GM12878 (cell line): ENCODE results near the gene PSORS1C1. TPM values are rescaled to one million over a fixed set of nuclear protein-coding genes. Genes with fewer than 3 reads are reported as not detected.

ENCODE experiments used
- ATAC-seq: fragments of 200-7000 bp; cut with Tn5 transposase; 3 replicates; pipeline ENCODE4 v1.9.1; 2020; ENCODE audit warnings: mild to moderate bottlenecking, moderate library complexity
- BruUV-seq: library from RNA; stranded (reverse); fragments of 400-500 nt; replicated peaks from 2 replicates; lab custom pipeline; 2021; lab: Mats Ljungman, UMichigan
- CTCF ChIA-PET: fragments of 300-600 bp; sonication (Branson Sonifier 250); formaldehyde crosslinking; extraction: SDS; loops from one replicate; lab custom pipeline; 2021; ENCODE audit warnings: inconsistent platforms; lab: Yijun Ruan, JAX
- POLR2A ChIA-PET: fragments of 350-600 bp; formaldehyde crosslinking; extraction: SDS; loops from one replicate; lab custom pipeline; 2021; ENCODE audit warnings: inconsistent platforms; lab: Charles Lee
- RAD21 ChIA-PET: fragments of 300-600 bp; sonication (Branson Sonifier 250); formaldehyde crosslinking; loops from one replicate; lab custom pipeline; 2023; ENCODE audit warnings: antibody characterized with exemption; ENCODE audit not compliant: unreplicated experiment; lab: Charles Lee
- SMC1A ChIA-PET: fragments of 300-600 bp; sonication (Branson Sonifier 250); formaldehyde crosslinking; loops from one replicate; lab custom pipeline; 2023; ENCODE audit not compliant: unreplicated experiment, uncharacterized antibody; lab: Charles Lee
- DNase-seq: peaks from one replicate; pipeline ENCODE4 v3.0.0-alpha.2; 2011; ENCODE audit warnings: low read depth, low spot score
- FAIRE-seq: peaks from 3 replicates; lab custom pipeline; 2011; peaks lifted over from hg19 to GRCh38; lab: Jason Lieb, UNC
- H2AFZ ChIP-seq: 2 replicates; pipeline ENCODE4 v1.6.0; 2011; ENCODE audit warnings: low read depth, low read length, control low read depth; ENCODE audit not compliant: control insufficient read depth
- H3K27ac ChIP-seq: 2 replicates; pipeline ENCODE4 v1.5.1; 2011; ENCODE audit warnings: control low read depth; ENCODE audit not compliant: control insufficient read depth, insufficient read depth
- H3K27me3 ChIP-seq, 2 experiments: replicated peaks in 1 of 2; 2 replicates each; pipeline versions ENCODE4 v1.6.0 to v1.6.1; 2011; ENCODE audit warnings: low read length in 1 of 2; ENCODE audit not compliant: control insufficient read depth in 2 of 2, insufficient read depth in 2 of 2
- H3K36me3 ChIP-seq, 2 experiments: 2 replicates each; pipeline ENCODE4 v1.5.1; 2011; ENCODE audit warnings: low read length in 1 of 2; ENCODE audit not compliant: control insufficient read depth in 2 of 2, insufficient read depth in 2 of 2
- H3K4me1 ChIP-seq: 2 replicates; pipeline ENCODE4 v1.6.1; 2011; ENCODE audit warnings: mild to moderate bottlenecking, low read length, moderate library complexity, mixed read lengths; ENCODE audit not compliant: control insufficient read depth, insufficient read depth
- H3K4me2 ChIP-seq: 2 replicates; pipeline ENCODE4 v1.6.0; 2011; ENCODE audit warnings: control low read depth; ENCODE audit not compliant: control insufficient read depth, insufficient read depth
- H3K4me3 ChIP-seq: fragments of 200-600 bp; sonication (generic); 2 replicates; pipeline ENCODE4 v1.5.1; 2016
- H3K79me2 ChIP-seq: 2 replicates; pipeline ENCODE4 v1.6.0; 2011; ENCODE audit warnings: low read length; ENCODE audit not compliant: control insufficient read depth, insufficient read depth
- H3K9ac ChIP-seq: 2 replicates; pipeline ENCODE4 v1.8.0; 2011; ENCODE audit warnings: low read length, control low read depth, mixed read lengths; ENCODE audit not compliant: control insufficient read depth, insufficient read depth
- H3K9me3 ChIP-seq: replicated peaks from 3 replicates; pipeline ENCODE4 v1.5.1; 2011; ENCODE audit warnings: mild to moderate bottlenecking, low read length; ENCODE audit not compliant: control insufficient read depth, insufficient read depth
- H4K20me1 ChIP-seq: 2 replicates; pipeline ENCODE4 v1.6.0; 2011; ENCODE audit not compliant: control insufficient read depth, insufficient read depth
- BCL3 ChIP-seq: IDR thresholded peaks from 2 replicates; pipeline ENCODE4 v1.6.1; 2011; ENCODE audit warnings: borderline replicate concordance, low read depth, mild to moderate bottlenecking, moderate library complexity, low read length; ENCODE audit not compliant: insufficient read depth, poor library complexity, severe bottlenecking
- CREM ChIP-seq: IDR thresholded peaks from 2 replicates; pipeline ENCODE4 v1.6.1; 2014; ENCODE audit warnings: antibody characterized with exemption, low read depth
- GATAD2B ChIP-seq: fragments of 450-650 bp; conservative IDR thresholded peaks from 2 replicates; pipeline ENCODE4 v1.6.1; 2017; ENCODE audit warnings: low read depth, mild to moderate bottlenecking, moderate library complexity
- KAT2A ChIP-seq: conservative IDR thresholded peaks from 2 replicates; pipeline ENCODE4 v1.6.1; 2011; ENCODE audit warnings: low read depth, low read length; ENCODE audit not compliant: control insufficient read depth
- PAX8 ChIP-seq: fragments of 450-650 bp; IDR thresholded peaks from 2 replicates; pipeline ENCODE4 v1.6.1; 2017; ENCODE audit warnings: mild to moderate bottlenecking, moderate library complexity
- STAT3 ChIP-seq: IDR thresholded peaks from 2 replicates; pipeline ENCODE4 v1.6.1; 2011; ENCODE audit warnings: low read depth, low read length, improper control_type of control experiment
- SUPT20H ChIP-seq: IDR thresholded peaks from 2 replicates; pipeline ENCODE4 v1.6.1; 2011; ENCODE audit warnings: low read depth, mild to moderate bottlenecking, low read length, moderate library complexity, borderline replicate concordance; ENCODE audit not compliant: control insufficient read depth
- TCF3 ChIP-seq: IDR thresholded peaks from 2 replicates; pipeline ENCODE4 v1.6.1; 2012; ENCODE audit warnings: low read depth, mild to moderate bottlenecking, low read length, borderline replicate concordance; ENCODE audit not compliant: insufficient read depth
- WGBS: methylation state at CpG from one replicate; pipeline ENCODE4 v1.1.6; 2016; ENCODE audit warnings: low lambda C conversion rate; ENCODE audit not compliant: insufficient replicate concordance, insufficient coverage; ENCODE audit errors: missing lambda C conversion rate; 5-methylcytosine and 5-hydroxymethylcytosine counted together
- in situ Hi-C: fragments of 300-500 bp; cut with MboI; formaldehyde crosslinking; loops from 9 replicates; pipeline ENCODE4 v1.14.3; 2018; ENCODE audit warnings: mixed read lengths
- intact Hi-C: fragments of 100-400 bp; cut with micrococcal nuclease; formaldehyde crosslinking; loops from one replicate; pipeline ENCODE4 v1.14.2; 2022; ENCODE audit not compliant: unreplicated experiment
- polyA plus RNA-seq, 11 experiments: library from polyadenylated mRNA; depleted of rRNA in 4 of 11; unstranded in 6 of 11; stranded (reverse) in 5 of 11; fragments of >200 nt; fragmentation: Nextera tagmentation in 4 of 11; fragmentation: Illumina TruSeq in 1 of 11; extraction: Ambion mirVana in 4 of 11; extraction: Trizol in 1 of 11; gene quantifications; 1 replicate in 1 of 11; 2 replicates in 10 of 11; pipeline versions ENCODE4 v1.2.1 to v1.2.3, GENCODE V29; 2011 to 2016; ENCODE audit warnings: inconsistent platforms in 2 of 11, missing spikeins in 2 of 11, low read depth in 1 of 11
- total RNA-seq, 4 experiments: library from RNA; depleted of rRNA in 3 of 4; stranded (reverse); fragments of >200 nt in 3 of 4; fragmentation: Illumina TruSeq in 1 of 4; extraction: Trizol in 1 of 4; gene quantifications; 2 replicates each; pipeline versions ENCODE4 v1.2.1 to v1.2.3, GENCODE V29; 2013 to 2021

The PSORS1C1 gene
- total and polyA plus RNA-seq, 10 of the 15 experiments (the other 5 are each of a cell fraction or from before 2014, with no cell fraction given) = 0.13 to 1.00 (median 0.20) TPM; not detected in 5

- no peak for TF ChIP-seq KAT2A
- TF ChIP-seq SUPT20H = no peak
- no peak for TF ChIP-seq CREM
- TF ChIP-seq BCL3 = no peak
- TF ChIP-seq GATAD2B = no peak
- TF ChIP-seq PAX8 = no peak
- TF ChIP-seq TCF3 = no peak
These were observed 16.1 kb upstream of the PSORS1C1 start (continued) for GRCh38 chr6:31098449-31098938.

GRCh38 chr6:31103136-31103535, 11.5 kb upstream of the PSORS1C1 start:
- intact Hi-C loops (no loop called here), in situ Hi-C loops (no loop called here)
- RAD21 ChIA-PET = no interaction called here
- H3K27ac ChIP-seq = no peak overlapping the region
- no peaks in the 10 kb centered on the region for H3K4me1 ChIP-seq
- no peak overlapping the region for H3K4me3 ChIP-seq
- peaks cover 0 to 2% of the 10 kb centered on the region in 2 experiments; a peak in 1 of 4 replicates for H3K27me3 ChIP-seq
- H3K4me2 ChIP-seq = no peak overlapping the region
- H3K9me3 ChIP-seq = no peaks in the 10 kb centered on the region
- no peak for TF ChIP-seq STAT3
- DNase-seq = no peak
- H3K36me3 ChIP-seq = no peaks in the 10 kb centered on the region
- ATAC-seq = no peak
- no peaks in the 10 kb centered on the region for H4K20me1 ChIP-seq
- no peak overlapping the region for H2AFZ ChIP-seq
- SMC1A ChIA-PET = interaction anchor here (0.6 kb wide), 1 partner anchor 48 kb away, joined by 3 read pairs; no protein-coding TSS in a partner anchor
- CTCF ChIA-PET = interaction anchor here (0.6 to 1.0 kb wide), 2 partner anchors 24 to 188 kb away, joined by 3 read pairs; no protein-coding TSS in a partner anchor
- no TSS peak for BruUV-seq
- no peaks in the 10 kb centered on the region for H3K79me2 ChIP-seq
- H3K9ac ChIP-seq = no peak overlapping the region
- 46% methylated on average over 2 of the region's 2 CpGs for WGBS
- FAIRE-seq = no peak
- POLR2A ChIA-PET = no interaction called here
